Measurements from ENCODE around the gene RHOBTB1.

- TF ChIP-seq CTCF (IDR thresholded peaks at IDR 0.05; ENCODE audit: low read length) (no peak), EZH2 (IDR thresholded peaks at IDR 0.05; ENCODE audit: borderline replicate concordance, low read length) (no peak)
These were observed 11.3 kb upstream of the RHOBTB1 start for GRCh38 chr10:60955316-60955715.

Data from OCI-LY1 (cell line).